Ecto neural progenitor cell (in vitro differentiated cells): ENCODE results near the gene PRKCA.

Experiments used
- DNase-seq: peaks from one replicate; pipeline ENCODE4 v3.0.0-alpha.2; 2018; ENCODE audit warnings: low spot score

PRKCA gene

DNA sequence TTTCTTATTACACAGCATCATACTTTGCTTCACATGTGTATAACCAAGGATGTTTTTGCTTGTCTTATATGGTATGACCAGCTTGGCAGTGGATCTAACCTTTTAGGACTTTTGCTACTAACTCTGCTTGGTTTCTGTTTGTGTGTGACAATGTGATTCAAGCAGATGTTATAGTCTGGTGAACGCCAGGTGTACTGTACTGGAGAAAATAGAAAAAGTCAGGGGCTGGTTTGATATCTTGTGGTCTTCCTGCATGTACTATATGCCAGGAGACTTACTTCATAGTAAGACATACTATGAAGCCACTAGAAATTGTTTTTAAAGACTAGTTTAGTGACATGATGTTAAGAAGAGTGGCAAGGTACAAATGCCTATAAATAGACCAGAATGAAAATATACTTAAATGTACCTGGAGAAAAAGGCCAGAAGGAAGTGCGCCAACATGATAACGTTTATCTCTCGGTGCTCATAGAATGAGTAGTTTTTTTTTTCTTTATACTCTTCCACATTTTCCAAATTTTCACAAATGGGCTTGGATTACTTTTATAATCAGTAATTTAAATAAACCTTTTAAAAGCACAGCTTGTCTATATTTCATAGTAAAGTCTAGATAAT, 112.3 kb downstream of the PRKCA start:
- no peak for DNase-seq

DNA sequence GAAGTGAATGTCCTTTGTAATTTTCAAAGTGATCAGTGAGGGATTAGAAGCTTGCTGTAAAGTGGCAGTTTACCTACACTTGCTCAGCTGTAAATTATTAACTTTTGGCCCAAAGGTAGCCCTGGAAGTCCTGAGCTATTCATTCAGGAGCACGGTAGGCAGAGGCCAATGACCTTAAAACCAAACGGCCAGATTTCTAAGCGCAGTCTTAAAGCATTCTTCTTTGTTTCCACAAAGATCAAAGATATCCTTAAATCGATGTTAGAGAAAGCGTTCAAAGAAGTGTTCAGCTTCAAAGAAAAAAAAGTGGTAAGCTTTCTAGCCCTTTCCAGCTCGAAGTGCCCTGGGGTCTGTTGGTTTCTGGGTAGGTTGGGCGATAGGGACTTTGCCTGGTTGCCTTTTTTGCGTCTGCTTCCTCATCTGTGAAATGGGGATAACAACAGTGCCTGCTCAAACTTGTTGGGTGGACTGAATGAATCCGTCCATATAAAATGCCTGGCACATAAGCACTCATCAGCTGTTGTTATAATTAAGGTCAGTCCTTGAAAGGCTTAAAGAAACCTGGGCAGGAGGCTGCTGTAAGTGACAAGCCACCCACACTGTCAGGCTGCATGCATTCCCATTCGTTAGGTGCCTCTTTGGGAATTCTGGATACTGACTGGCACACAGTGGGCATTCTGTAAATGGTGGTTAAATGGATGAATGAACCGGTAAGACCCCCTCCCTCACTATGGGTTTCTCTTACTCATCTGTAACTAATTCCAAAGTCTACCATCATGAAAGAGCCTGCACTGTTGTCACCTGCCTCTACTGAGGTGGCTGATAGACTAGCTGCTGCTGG, 113.2 kb downstream of the PRKCA start:
- DNase-seq: no peak

DNA sequence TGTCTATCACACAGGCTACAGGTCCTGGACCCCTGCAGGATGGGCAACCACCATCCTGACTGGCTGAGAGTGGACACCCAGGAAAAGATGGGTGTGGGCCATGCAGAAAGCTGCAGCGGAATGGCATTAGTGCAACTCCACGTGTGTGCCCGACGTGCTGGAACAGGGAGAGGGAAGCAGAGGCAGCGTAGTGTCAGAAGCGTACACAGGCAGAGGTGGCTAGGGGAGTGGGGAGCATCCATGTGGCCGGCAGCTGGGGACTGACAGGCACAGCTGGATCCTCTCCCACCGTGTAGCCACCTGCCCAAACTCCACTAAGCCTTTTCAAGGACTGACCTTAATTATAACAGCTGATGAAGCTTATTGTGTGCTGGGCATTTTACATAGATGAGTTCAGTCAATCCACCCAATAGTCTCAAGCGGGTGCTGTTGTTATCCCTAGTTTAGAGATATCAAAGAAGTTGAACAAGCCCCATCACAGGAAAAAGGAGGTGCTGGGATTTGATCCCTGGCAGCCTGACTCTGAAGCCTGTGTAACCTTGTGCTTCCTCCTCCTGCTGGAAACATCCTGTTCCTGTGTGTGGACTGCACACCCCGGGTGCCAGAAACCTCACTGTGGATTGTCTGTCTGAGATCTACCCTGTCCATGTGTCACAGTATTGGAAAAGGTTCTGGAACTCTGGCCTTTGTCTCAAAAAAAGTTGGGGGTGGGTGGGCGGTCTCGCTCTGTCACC, 114.0 kb downstream of the PRKCA start:
- no peak for DNase-seq

DNA sequence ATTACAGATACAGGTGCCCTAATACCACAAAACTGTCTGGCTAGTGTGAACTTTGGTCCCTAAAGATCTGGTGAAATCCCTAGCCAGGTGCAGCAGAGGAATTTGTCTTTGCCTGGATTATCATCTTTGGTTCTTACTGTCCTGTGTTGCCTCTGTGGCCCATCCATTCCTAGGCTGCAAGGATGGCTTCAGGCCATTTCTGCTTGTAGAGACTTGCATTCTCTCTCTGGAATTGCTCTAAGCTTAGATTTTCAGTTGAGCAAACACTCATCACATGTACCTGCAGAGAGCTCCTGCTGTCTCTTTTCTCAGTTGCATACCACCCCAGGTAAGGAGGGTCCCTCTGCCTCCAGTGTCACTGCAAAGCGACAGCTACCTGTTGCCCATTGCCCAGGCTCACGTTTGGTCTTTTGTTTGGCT, 114.9 kb downstream of the PRKCA start:
- DNase-seq: no peak

DNA sequence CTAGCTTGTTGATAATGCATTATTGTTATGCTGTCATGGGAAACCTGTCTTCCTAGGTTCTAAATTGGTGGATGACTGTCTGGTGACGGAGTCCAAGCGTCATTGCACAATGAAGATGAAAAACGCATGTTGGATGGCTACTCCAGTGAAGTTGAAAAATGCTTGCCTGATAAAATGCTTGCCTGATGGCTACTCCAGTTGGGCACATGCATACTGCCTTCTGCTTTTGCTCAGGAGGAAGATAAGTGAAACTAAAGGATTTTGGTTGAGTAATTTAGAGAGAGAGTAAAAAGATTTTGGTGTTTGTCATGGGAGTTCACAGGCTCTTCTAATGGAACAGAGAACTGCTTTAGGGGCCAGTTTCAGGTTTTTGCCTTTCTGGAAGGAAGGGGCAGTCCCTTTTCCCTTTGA, 118.6 kb downstream of the PRKCA start:
- no peak for DNase-seq

DNA sequence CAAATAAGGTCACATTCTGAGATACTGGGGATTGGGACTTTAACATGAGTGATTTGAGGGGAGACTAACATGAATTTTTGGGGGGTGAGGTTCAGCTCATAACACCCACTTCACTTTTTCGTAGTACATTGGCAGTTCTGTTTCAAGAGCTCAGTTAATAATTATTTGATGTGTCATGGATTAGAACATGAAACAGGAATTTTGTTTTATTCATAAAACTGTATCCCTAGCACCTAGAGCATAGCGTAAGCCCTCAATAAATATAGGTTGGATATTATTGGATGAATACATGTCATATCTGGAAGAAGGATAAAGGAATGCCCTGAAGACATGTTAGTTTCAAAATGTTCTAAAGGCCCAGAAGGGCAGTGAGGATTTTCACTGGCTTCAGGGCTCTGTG, 119.8 kb downstream of the PRKCA start:
- DNase-seq: no peak

DNA sequence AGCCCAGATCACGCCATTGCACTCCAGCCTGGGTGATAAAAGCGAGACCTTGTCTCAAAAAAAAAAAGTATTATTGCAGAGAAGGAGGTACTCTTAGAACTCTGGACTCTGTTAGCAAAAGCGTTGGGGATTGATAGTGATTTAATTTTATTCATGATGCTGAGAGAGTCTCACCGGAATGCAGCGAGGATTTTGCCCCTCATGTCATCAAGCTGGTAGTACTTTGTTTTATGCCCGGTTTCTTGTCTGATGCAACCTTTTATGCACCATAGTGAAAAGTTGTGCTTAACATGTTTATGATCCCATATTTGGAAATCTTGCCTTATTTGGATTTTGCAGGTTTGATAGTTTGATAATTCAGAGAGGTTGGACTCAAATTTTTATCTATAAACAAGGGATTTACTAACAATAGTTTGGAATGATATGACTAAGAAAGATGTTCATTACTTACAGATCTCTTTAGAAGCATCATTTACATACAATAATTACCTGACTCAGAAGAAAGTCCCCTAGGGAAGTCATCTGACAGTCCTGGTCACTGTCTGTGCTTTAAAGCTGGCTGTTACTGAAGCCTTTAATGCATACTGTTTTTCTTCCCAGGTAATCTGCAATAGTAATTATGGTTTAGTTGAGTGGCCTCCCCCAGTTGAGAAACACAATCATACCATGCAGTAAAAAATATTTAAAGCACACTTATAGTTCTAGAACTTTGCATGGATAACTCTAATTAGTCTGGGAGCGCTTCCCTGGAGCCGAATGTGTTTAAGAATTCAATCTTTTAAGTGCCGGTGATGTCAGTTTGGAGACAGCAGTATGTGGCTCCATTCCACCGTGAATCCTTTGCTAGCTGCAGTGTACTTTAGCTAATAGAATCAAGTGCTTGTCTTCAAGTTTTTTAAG, 120.9 kb downstream of the PRKCA start:
- no peak for DNase-seq

DNA sequence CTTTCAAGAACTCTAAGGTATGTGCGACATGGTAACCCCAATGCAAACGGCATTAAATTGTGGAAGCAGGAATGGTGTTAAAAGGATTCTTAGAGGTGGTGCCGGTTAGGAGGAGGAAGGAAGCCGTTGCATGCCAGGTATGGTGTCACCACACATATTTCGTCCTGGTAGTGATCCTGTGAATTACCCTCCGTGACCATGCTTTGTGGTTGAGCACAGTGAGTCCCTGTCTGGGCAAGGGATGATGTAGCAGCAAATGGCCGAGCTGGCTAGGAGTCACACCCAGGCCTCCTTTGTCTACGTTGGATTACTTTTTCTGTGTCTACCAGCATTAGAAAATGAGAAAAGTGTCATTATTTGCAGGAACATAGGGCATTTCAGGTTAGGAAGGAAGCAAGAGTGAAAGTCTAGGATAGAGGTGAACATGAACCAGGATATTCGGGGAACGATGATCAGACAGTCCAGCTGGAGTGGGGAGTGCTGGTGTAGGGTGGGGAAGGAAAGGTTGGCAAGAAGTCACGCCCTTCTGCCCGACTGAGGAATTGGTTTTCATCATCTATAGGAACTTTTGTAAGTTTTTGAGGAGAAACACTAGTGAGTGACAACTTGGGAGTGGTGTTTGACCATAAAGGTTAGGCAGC, 123.5 kb downstream of the PRKCA start:
- no peak for DNase-seq

DNA sequence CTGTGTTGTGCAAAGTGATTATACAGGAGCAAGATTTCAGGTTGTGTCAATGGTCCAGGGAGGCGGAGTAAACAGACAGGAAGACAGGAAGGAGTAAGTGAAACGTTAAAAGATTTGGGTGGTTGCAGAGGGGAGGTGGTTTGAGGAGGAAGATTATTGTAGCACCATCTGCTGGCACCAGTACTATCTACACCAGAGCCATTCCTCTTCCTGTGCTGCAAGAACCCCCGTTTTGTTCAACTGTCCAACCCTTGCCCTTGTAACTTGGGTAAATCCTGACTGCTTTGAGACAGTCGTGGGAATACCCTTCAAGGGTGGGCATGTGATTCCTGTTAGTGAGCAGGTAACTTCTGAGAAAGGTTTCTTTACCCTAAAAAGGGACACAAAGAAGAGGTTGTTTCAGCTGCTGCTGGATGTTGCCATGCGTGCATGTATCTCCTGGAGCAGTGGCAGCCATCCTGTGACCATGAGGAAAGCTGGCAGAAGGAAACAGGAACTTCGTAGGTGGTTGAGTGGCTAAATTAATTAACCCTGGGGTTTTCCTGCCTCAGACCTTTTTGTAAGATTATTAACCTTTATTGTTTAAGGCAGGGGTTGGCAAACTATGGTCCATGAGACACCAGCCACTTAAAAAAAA, 124.1 kb downstream of the PRKCA start:
- no peak for DNase-seq

DNA sequence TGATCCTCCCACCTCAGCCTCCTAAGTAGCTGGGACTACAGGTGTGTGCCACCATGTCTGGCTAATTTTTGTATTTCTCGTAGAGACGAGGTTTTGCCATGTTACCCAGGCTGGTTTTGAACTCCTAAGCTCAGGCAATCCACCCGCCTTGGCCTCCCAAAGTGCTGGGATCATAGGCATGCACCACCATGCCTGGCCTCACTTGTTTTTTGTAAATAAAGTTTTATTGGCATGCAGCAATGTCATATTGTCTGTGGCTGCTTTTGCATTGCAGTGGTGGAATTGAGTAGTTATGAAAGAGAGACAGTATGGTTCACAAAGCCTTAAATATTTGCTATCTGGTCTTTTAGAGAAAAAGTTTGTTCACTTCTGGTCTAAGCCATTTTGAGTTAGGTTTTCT, 124.7 kb downstream of the PRKCA start:
- no peak for DNase-seq

DNA sequence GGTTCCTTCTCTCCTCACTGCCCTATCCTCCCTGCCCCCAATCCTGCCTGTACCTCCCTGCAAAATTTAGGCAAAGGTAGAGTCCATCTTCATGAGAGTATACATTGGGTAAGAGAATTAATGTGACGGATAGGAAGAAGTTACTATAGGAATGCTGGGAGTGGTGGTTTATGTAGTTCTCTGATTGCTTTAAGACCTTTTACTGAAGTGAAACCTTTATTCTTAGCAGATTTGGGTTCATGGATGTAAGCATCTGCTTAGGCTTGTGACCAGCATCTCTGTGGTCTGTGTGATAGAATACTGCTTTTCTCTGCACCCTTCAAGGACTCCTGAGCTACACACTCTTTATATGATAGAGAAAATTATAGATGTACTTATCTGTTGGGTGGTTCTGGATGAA, 127.3 kb downstream of the PRKCA start:
- no peak for DNase-seq

DNA sequence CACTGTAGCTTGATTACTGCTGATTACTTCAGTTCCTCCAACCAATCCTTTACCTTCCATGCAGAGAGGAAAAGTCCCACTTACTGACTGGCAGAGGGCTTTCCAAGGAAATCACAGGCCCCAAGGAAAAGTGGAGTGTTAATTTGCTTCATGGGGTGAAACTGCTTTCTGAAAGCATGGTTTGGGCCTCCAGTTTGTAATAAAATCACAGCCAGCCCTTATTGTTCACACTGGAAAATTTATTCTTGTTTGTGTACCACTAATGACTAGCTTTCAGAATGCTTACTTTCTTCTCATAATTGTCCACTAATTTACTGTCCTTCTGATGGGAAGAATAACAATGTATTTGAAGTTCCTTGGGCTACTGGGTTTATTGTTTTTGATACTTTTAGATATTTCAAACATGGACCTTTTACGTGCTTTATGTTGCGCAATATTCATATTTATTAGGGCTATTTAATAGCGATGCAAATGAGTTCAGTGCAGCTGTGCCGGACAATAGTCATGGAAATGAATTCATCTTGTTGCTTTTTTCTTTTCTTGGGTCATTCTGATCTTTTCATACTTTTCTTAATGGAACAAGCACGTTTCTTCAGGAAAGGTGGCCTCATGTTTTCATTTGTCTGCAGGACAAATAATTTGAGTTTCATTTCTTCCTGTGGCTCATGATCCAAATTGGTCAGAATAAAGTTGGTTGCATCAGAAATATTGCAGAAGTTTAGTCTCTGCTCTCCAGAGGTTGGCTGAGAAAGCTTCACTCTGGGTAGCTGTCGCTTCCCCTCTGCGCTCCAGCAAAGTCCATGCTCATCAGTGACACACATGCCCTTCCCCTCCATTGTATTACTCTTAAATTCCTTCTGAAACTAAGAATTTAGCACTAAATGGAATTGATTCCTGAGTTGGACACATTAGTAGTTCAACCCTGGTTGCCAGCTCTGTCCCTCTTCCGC, 128.7 kb downstream of the PRKCA start:
- DNase-seq: no peak

DNA sequence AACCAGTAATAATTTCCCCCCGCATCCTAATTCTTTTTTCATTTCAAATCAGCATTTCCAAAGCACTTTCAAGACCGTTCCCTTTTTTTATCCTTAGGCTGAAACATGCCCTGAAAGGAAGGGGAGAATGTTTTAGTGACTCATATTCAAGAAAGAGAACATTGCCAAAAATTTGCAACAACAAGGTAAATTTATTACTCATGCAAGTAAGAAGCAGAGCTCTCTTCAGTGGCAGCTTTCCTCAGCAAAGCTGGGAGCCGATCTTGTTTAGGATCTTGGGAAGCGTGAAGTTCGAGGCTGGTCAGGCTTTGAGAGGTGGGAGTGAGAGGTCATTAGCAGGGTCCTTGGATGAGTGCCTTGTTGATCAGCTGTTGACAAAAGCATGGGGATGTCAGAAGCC, 129.5 kb downstream of the PRKCA start:
- no peak for DNase-seq

DNA sequence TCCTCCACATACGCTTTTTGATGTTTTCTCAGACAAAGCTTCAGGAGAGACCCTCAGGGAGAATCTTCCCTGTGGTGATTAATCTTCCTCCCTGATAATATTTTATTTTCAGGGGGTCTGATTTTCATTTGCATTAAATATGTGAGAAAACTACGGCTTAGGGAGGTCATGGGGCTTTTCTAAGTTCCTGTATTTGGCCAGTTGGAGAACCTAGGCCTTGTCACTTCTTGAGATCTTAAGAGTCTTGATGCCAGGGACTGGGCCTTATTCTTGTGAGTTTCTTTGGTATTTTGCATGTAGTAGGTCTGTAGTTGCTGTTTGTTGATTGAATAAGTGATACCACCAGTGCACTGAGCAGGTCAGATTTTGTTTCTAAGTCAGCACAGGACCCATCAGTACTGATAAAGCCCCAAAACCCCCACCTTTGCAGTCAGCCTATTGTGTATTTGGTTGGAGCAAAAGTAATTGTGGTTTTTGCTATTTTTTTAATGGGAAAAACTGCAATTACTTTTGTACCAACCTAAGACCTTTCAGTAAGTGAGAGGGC, 130.1 kb downstream of the PRKCA start:
- no peak for DNase-seq

DNA sequence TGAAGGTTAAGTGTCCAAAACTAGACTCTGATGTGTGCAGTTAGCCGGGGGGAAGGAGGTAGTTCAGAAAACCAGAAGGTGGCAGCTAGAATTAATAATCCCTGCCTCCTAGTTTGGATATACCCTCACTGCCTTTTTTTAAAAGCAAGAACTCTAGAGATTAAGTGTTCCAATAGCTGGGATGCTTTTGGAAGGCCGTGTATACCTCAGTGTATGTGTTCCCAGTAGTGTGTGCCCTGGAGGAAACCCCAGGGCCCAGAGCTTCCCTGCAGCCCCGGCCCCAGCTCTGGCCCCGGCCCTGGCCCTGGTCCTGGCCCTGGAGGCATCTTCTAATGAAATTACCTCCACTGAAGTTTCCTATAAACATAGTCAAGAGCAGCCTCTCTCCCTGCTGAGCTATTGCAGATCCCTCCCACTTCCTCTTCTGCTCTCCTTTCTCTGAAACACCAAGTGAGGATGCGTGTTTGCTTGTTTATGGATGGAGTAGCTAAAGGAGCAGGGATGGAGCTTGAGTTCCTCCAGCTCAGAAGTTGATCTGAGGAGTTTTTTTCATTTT, 130.7 kb downstream of the PRKCA start:
- DNase-seq: no peak

DNA sequence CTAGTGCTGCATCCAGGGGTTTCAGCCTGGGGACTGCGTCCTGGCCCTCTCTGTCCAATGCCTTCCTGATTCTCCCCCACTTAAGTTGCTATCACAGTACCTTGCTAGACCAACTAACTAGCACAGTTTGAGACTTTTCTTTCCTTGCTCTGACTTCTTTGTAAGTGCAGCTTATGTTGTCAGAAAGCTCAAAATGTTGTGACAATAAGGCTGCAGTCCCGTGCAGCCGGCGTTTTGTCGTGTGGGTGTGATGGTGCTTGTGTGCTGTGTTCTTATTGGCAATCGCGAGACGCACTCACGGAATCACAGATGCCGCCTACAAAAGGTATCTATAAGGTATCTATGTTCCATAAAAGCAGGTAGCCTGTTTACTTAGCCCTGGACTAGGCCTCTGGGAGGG, 132.8 kb downstream of the PRKCA start:
- no peak for DNase-seq

DNA sequence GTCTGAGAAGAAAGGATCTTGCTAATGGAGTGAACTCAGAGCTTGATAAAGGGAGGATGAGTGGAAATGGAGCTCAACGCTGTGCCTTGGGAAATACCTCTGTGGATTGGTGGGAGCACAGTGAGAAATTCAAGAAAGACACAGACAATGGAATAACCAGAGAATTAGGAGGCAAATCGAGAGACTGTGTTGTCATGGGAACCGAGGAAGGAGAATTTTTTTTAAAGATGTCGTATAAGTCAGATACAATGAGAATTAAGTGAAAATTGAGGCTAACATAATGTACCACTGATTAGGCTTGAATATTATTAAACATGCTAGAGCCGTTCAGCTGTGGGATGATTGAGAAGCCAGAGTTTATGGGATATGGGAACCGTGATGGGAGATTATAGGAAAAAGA, 134.2 kb downstream of the PRKCA start:
- no peak for DNase-seq

DNA sequence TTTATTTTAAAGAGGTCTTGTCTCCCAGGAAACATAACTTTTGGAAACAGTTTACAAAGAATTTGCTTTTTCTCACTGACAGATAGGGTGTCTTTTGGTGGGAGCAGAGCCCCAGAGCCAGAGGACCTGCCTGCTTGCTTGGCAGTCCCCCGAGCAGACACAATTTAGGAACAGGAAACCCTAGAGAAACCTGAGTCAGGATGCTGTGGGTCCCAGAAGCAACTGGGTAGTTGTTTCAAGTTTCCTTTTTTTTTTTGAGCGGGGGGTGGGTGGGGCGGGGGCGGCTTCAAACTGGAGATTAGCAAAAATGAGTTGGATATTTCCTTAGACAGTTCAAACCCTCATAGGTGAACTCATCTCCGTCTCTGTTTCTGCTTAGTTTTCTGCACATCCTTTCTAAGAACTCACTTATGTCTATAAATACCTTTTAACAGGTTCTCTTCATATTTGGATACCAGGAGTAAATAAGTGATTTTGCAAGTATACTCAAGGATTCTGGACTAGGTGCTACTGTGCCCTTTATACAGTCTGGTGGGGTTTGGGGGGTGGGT, 135.1 kb downstream of the PRKCA start:
- no peak for DNase-seq

DNA sequence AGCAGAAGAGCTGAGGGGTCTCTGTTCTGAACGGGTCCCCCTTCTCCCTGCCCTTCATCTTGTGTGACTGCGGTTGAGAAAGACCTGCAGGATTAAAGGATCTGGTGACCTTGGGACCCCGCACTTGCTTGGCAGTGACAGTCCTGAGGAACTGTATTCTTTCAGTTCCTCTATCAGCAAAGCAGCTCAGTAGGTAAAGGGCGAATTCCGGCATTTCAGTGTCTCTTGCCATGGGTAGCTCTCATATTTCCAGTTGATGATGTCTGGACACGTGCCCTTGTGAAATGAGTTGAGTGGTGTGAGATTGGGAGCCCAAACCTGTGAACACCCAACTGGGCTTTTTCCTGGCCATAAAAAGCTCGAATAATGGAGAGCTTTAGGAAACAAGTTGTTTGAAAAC, 135.7 kb downstream of the PRKCA start:
- no peak for DNase-seq
